Measurements from ENCODE around the gene CNNM3. TPM values are rescaled to one million over a fixed set of nuclear protein-coding genes. Genes with fewer than 3 reads are reported as not detected.

Gene CNNM3
- polyA plus RNA-seq, 1 experiment, result 9.8 TPM

DNA sequence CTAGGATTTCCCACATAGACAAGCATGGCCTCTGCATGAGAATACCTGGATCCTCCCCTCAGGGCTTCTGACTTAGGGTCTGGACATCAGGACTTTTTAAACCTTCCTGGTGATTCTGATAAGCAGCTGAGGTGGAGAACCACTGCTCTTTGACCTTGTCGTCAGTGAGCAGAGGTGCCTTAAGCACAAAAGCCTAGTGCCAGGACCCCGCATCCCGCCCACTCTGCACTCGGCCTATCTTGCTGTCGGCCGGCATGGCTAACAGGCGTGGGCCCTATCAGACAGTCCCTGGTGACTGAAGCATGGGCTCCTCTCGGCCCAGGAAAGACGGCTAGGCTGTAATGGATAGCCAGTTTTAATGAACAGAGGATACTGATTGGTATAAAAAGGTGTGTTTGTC is 21.5 kb downstream of the CNNM3 start:
- no peak for DNase-seq (ENCODE audit: low read depth)
- no peaks in the 10 kb centered on the region for H3K27me3 ChIP-seq (ENCODE audit: control insufficient read depth, insufficient read depth, low read length)
- TF ChIP-seq CTCF (IDR thresholded peaks at IDR 0.05; ENCODE audit: insufficient read depth, low read depth, low read length), result no peak
- ChIA-PET POLR2A (no interaction called here), CTCF (no interaction called here)
- H3K4me3 ChIP-seq (ENCODE audit: low read depth, low read length), result no peak overlapping the region
- no peaks in the 10 kb centered on the region; the same call in 1 of the 2 replicates for H3K36me3 ChIP-seq (ENCODE audit: control insufficient read depth, insufficient read depth, low read length)

- DNase-seq (ENCODE audit: low read depth), result no peak
- TF ChIP-seq CTCF (IDR thresholded peaks at IDR 0.05; ENCODE audit: insufficient read depth, low read depth, low read length), result no peak
- no peaks in the 10 kb centered on the region; the same call in 1 of the 2 replicates for H3K36me3 ChIP-seq (ENCODE audit: control insufficient read depth, insufficient read depth, low read length)
- H3K27me3 ChIP-seq (ENCODE audit: control insufficient read depth, insufficient read depth, low read length), result no peaks in the 10 kb centered on the region
- CTCF ChIA-PET, result interaction anchor here (0.8 to 2.4 kb wide), 4 partner anchors 19 to 113 kb away, joined by 3 to 7 read pairs (median 4); partner anchors contain the start of genes ANKRD39 and CNNM3
- POLR2A ChIA-PET, result no interaction called here
- H3K4me3 ChIP-seq (ENCODE audit: low read depth, low read length), result no peak overlapping the region
Observed at GRCh38 chr2:96838345-96839292, 22.6 kb downstream of the CNNM3 start.

GRCh38 chr2:96839293-96839874 is 23.3 kb downstream of the CNNM3 start:
- no peak for TF ChIP-seq CTCF (IDR thresholded peaks at IDR 0.05; ENCODE audit: insufficient read depth, low read depth, low read length)
- ChIA-PET CTCF (interaction anchor here (1.1 to 2.4 kb wide), 3 partner anchors 19 to 112 kb away, joined by 3 to 7 read pairs (median 5); partner anchors contain the start of genes ANKRD39 and CNNM3), POLR2A (no interaction called here)
- Histone ChIP-seq H3K4me3 (ENCODE audit: low read depth, low read length) (no peak overlapping the region), H3K27me3 (ENCODE audit: control insufficient read depth, insufficient read depth, low read length) (no peaks in the 10 kb centered on the region), H3K36me3 (ENCODE audit: control insufficient read depth, insufficient read depth, low read length) (no peaks in the 10 kb centered on the region; the same call in 1 of the 2 replicates)
- no peak for DNase-seq (ENCODE audit: low read depth)

- TF ChIP-seq CTCF (IDR thresholded peaks at IDR 0.05; ENCODE audit: insufficient read depth, low read depth, low read length), result no peak
- H3K4me3 ChIP-seq (ENCODE audit: low read depth, low read length), result no peak overlapping the region
- H3K27me3 ChIP-seq (ENCODE audit: control insufficient read depth, insufficient read depth, low read length), result no peaks in the 10 kb centered on the region
- POLR2A ChIA-PET, result no interaction called here
- H3K36me3 ChIP-seq (ENCODE audit: control insufficient read depth, insufficient read depth, low read length), result no peaks in the 10 kb centered on the region; the same call in 1 of the 2 replicates
- CTCF ChIA-PET, result interaction anchor here (1.1 to 2.4 kb wide), 3 partner anchors 18 to 111 kb away, joined by 3 to 7 read pairs (median 5); partner anchors contain the start of genes ANKRD39 and CNNM3
- DNase-seq (ENCODE audit: low read depth), result no peak
Observed at GRCh38 chr2:96839875-96840850, 24.1 kb downstream of the CNNM3 start.

Measured in BJ (cell line).